DMS153 (cell line): ENCODE data around the gene UBN1.

ENCODE experiments used
- DNase-seq: peaks from one replicate; lab custom pipeline; 2025; lab: John Stamatoyannopoulos, UW

Gene UBN1

GRCh38 chr16:4859900-4860255 is 12.6 kb downstream of the UBN1 start:
- DNase-seq, result no peak

GRCh38 chr16:4860727-4861342 is 13.6 kb downstream of the UBN1 start:
- no peak for DNase-seq

GRCh38 chr16:4862639-4863038 is 15.4 kb downstream of the UBN1 start:
- no peak for DNase-seq

- no peak for DNase-seq
Measured at GRCh38 chr16:4864728-4865127, 17.4 kb downstream of the UBN1 start.

- no peak for DNase-seq
Measured at GRCh38 chr16:4865231-4865860, 18.1 kb downstream of the UBN1 start.

GRCh38 chr16:4866586-4866985 is 19.3 kb downstream of the UBN1 start:
- DNase-seq, result no peak

GRCh38 chr16:4868026-4868425 is 20.7 kb downstream of the UBN1 start:
- DNase-seq, result no peak

GRCh38 chr16:4868535-4868934 is 21.3 kb downstream of the UBN1 start:
- DNase-seq, result no peak

GRCh38 chr16:4869147-4869805 is 22.0 kb downstream of the UBN1 start:
- no peak for DNase-seq

- no peak for DNase-seq
Measured at GRCh38 chr16:4870138-4870671, 22.9 kb downstream of the UBN1 start.

GRCh38 chr16:4871071-4871470 is 23.8 kb downstream of the UBN1 start:
- DNase-seq, result no peak

GRCh38 chr16:4873091-4873490 is 25.8 kb downstream of the UBN1 start:
- DNase-seq, result no peak

- DNase-seq, result no peak
Measured at GRCh38 chr16:4874666-4875065, 27.4 kb downstream of the UBN1 start.

GRCh38 chr16:4876646-4877379 is 29.5 kb downstream of the UBN1 start:
- no peak for DNase-seq

- DNase-seq, result no peak
Measured at GRCh38 chr16:4877380-4877685, 30.1 kb downstream of the UBN1 start.

GRCh38 chr16:4879049-4879448 is 31.8 kb downstream of the UBN1 start:
- no peak for DNase-seq

- DNase-seq, result no peak
Measured at GRCh38 chr16:4880006-4880580, 32.8 kb downstream of the UBN1 start.

- DNase-seq, result no peak
Measured at GRCh38 chr16:4882000-4882632, 34.8 kb downstream of the UBN1 start.

- peak; percentile 71 for DNase-seq
Measured at GRCh38 chr16:4882633-4883285, 35.5 kb downstream of the UBN1 start.

- no peak for DNase-seq
Measured at GRCh38 chr16:4883501-4883900, 36.2 kb downstream of the UBN1 start.

- DNase-seq, result no peak
Measured at GRCh38 chr16:4884209-4884608, 36.9 kb downstream of the UBN1 start.
